Measurements from ENCODE around the gene CHCHD1.
"Not testable (repeated sequence)": the region's sequence is repeated elsewhere in the genome, so short reads cannot be mapped to it uniquely, and the experiment has no call there.

- TF ChIP-seq EZH2phosphoT487 (IDR thresholded peaks at IDR 0.05; ENCODE audit: low read length); CTCF (IDR thresholded peaks at IDR 0.05; ENCODE audit: low read length); EZH2 (optimal IDR thresholded peaks at IDR 0.05; ENCODE audit: low read depth, low read length): not testable (repeated sequence)
Observed at GRCh38 chr10:73796035-73796434, 14.2 kb downstream of the CHCHD1 start.
